ENCODE data around the gene S1PR3.

The S1PR3 gene

GRCh38 chr9:89006996-89007967 lies 16.0 kb downstream of the S1PR3 start:
- TF ChIP-seq CTCF (IDR thresholded peaks at IDR 0.05; ENCODE audit: insufficient read depth, low read length, poor library complexity, severe bottlenecking), result no peak
- H3K4me3 ChIP-seq (replicated peaks; ENCODE audit: low read depth, low read length), result no peak overlapping the region
- peaks cover 2% of the 10 kb centered on the region for H3K27me3 ChIP-seq (replicated peaks; ENCODE audit: control insufficient read depth, insufficient read depth, low read length)
- no peaks in the 10 kb centered on the region for H3K36me3 ChIP-seq (ENCODE audit: control insufficient read depth, insufficient read depth, low read length)
- no peak for DNase-seq (ENCODE audit: extremely low read depth, insufficient read length)

GRCh38 chr9:89008055-89008743 lies 16.9 kb downstream of the S1PR3 start:
- Histone ChIP-seq H3K36me3 (ENCODE audit: control insufficient read depth, insufficient read depth, low read length) (no peaks in the 10 kb centered on the region), H3K4me3 (replicated peaks; ENCODE audit: low read depth, low read length) (no peak overlapping the region), H3K27me3 (replicated peaks; ENCODE audit: control insufficient read depth, insufficient read depth, low read length) (peaks cover 2% of the 10 kb centered on the region)
- DNase-seq (ENCODE audit: extremely low read depth, insufficient read length), result no peak
- no peak for TF ChIP-seq CTCF (IDR thresholded peaks at IDR 0.05; ENCODE audit: insufficient read depth, low read length, poor library complexity, severe bottlenecking)

GRCh38 chr9:89008744-89009545 lies 17.7 kb downstream of the S1PR3 start:
- H3K4me3 ChIP-seq (replicated peaks; ENCODE audit: low read depth, low read length), result no peak overlapping the region
- no peak for TF ChIP-seq CTCF (IDR thresholded peaks at IDR 0.05; ENCODE audit: insufficient read depth, low read length, poor library complexity, severe bottlenecking)
- H3K27me3 ChIP-seq (replicated peaks; ENCODE audit: control insufficient read depth, insufficient read depth, low read length), result peaks cover 2% of the 10 kb centered on the region
- no peaks in the 10 kb centered on the region for H3K36me3 ChIP-seq (ENCODE audit: control insufficient read depth, insufficient read depth, low read length)
- DNase-seq (ENCODE audit: extremely low read depth, insufficient read length), result no peak

GRCh38 chr9:89009546-89009840 lies 18.2 kb downstream of the S1PR3 start:
- Histone ChIP-seq H3K36me3 (ENCODE audit: control insufficient read depth, insufficient read depth, low read length) (no peaks in the 10 kb centered on the region), H3K27me3 (replicated peaks; ENCODE audit: control insufficient read depth, insufficient read depth, low read length) (peaks cover 4% of the 10 kb centered on the region), H3K4me3 (replicated peaks; ENCODE audit: low read depth, low read length) (no peak overlapping the region)
- no peak for DNase-seq (ENCODE audit: extremely low read depth, insufficient read length)
- no peak for TF ChIP-seq CTCF (IDR thresholded peaks at IDR 0.05; ENCODE audit: insufficient read depth, low read length, poor library complexity, severe bottlenecking)

- DNase-seq (ENCODE audit: extremely low read depth, insufficient read length), result no peak
Observed at GRCh38 chr9:89010056-89010455, 18.8 kb downstream of the S1PR3 start.

More at GRCh38 chr9:89010056-89010455, 18.8 kb downstream of the S1PR3 start:
- Histone ChIP-seq H3K4me3 (replicated peaks; ENCODE audit: low read depth, low read length) (no peak overlapping the region), H3K27me3 (replicated peaks; ENCODE audit: control insufficient read depth, insufficient read depth, low read length) (peaks cover 4% of the 10 kb centered on the region), H3K36me3 (ENCODE audit: control insufficient read depth, insufficient read depth, low read length) (no peaks in the 10 kb centered on the region)
- no peak for TF ChIP-seq CTCF (IDR thresholded peaks at IDR 0.05; ENCODE audit: insufficient read depth, low read length, poor library complexity, severe bottlenecking)
